MCF 10A (cell line): ENCODE measurements around the gene AKAP9. TPM values are rescaled to one million over a fixed set of nuclear protein-coding genes. Genes with fewer than 3 reads are reported as not detected.

ENCODE experiments used
- BruUV-seq: library from RNA; stranded (reverse); fragments of 400-500 nt; replicated peaks from 2 replicates; lab custom pipeline; 2021; lab: Mats Ljungman, UMichigan
- CTCF ChIA-PET: fragments of 300-600 bp; sonication (Branson Sonifier 250); formaldehyde crosslinking; extraction: SDS; loops from one replicate; lab custom pipeline; 2021; ENCODE audit warnings: antibody characterized with exemption, inconsistent platforms; lab: Yijun Ruan, JAX
- POLR2A ChIA-PET: fragments of 300-600, 350-650 bp; sonication (Branson Sonifier 250); formaldehyde crosslinking; extraction: SDS; loops from one replicate; lab custom pipeline; 2020; ENCODE audit warnings: antibody characterized with exemption, inconsistent platforms; lab: Yijun Ruan, JAX
- DNase-seq: peaks from one replicate; pipeline ENCODE4 v3.0.0-alpha.2; 2018; ENCODE audit not compliant: unreplicated experiment
- H3K27ac Mint-ChIP-seq: one replicate; pipeline ENCODE4 v1.8.0; 2022; ENCODE audit warnings: mild to moderate bottlenecking, low read depth, mixed read lengths; ENCODE audit not compliant: unreplicated experiment
- H3K27me3 Mint-ChIP-seq: one replicate; pipeline ENCODE4 v1.8.0; 2022; ENCODE audit warnings: mixed read lengths; ENCODE audit not compliant: insufficient read depth, unreplicated experiment
- H3K36me3 Mint-ChIP-seq: one replicate; pipeline ENCODE4 v1.8.0; 2022; ENCODE audit warnings: mild to moderate bottlenecking, moderate library complexity, mixed read lengths; ENCODE audit not compliant: insufficient read depth, unreplicated experiment
- H3K4me1 Mint-ChIP-seq: one replicate; pipeline ENCODE4 v1.8.0; 2022; ENCODE audit warnings: mixed read lengths; ENCODE audit not compliant: insufficient read depth, unreplicated experiment
- H3K4me3 Mint-ChIP-seq: one replicate; pipeline ENCODE4 v1.8.0; 2022; ENCODE audit warnings: mild to moderate bottlenecking, moderate library complexity, mixed read lengths; ENCODE audit not compliant: unreplicated experiment
- H3K9me3 Mint-ChIP-seq: one replicate; pipeline ENCODE4 v1.8.0; 2022; ENCODE audit warnings: mixed read lengths; ENCODE audit not compliant: unreplicated experiment
- intact Hi-C: fragments of 100-400 bp; cut with micrococcal nuclease; formaldehyde crosslinking; loops from 2 replicates; pipeline ENCODE4 v1.14.1; 2022
- total RNA-seq: library from RNA; stranded (reverse); gene quantifications from 2 replicates; pipeline ENCODE4 v1.2.3, GENCODE V29; 2022
- TF ChIP-seq, protein P1 (sequence below): fragments of 200-600 bp; IDR thresholded peaks from one replicate; pipeline ENCODE4 v1.8.0; 2022; ENCODE audit warnings: antibody characterized with exemption, mild to moderate bottlenecking; ENCODE audit not compliant: unreplicated experiment

AKAP9 gene
- total RNA-seq, 1 experiment from 2014 or later = 39.2 TPM

- no TSS peak for BruUV-seq
- Mint-ChIP-seq H3K27ac (no peak overlapping the region), H3K4me3 (no peak overlapping the region), H3K4me1 (no peaks in the 10 kb centered on the region), H3K27me3 (no peaks in the 10 kb centered on the region), H3K36me3 (no peaks in the 10 kb centered on the region), H3K9me3 (no peaks in the 10 kb centered on the region)
- no peak for DNase-seq
- ChIA-PET POLR2A (interaction anchor here (0.6 kb wide), 1 partner anchor 37 kb away, joined by 3 read pairs; no protein-coding TSS in a partner anchor), CTCF (interaction anchor here (0.7 to 1.0 kb wide), 2 partner anchors 12 to 50 kb away, joined by 4 to 5 read pairs; no protein-coding TSS in a partner anchor)
- TF ChIP-seq, protein P1, sequence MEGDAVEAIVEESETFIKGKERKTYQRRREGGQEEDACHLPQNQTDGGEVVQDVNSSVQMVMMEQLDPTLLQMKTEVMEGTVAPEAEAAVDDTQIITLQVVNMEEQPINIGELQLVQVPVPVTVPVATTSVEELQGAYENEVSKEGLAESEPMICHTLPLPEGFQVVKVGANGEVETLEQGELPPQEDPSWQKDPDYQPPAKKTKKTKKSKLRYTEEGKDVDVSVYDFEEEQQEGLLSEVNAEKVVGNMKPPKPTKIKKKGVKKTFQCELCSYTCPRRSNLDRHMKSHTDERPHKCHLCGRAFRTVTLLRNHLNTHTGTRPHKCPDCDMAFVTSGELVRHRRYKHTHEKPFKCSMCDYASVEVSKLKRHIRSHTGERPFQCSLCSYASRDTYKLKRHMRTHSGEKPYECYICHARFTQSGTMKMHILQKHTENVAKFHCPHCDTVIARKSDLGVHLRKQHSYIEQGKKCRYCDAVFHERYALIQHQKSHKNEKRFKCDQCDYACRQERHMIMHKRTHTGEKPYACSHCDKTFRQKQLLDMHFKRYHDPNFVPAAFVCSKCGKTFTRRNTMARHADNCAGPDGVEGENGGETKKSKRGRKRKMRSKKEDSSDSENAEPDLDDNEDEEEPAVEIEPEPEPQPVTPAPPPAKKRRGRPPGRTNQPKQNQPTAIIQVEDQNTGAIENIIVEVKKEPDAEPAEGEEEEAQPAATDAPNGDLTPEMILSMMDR = no peak
- intact Hi-C loops = no loop called here
Observed at GRCh38 chr7:91915401-91916050, 25.1 kb upstream of the AKAP9 start.

DNA sequence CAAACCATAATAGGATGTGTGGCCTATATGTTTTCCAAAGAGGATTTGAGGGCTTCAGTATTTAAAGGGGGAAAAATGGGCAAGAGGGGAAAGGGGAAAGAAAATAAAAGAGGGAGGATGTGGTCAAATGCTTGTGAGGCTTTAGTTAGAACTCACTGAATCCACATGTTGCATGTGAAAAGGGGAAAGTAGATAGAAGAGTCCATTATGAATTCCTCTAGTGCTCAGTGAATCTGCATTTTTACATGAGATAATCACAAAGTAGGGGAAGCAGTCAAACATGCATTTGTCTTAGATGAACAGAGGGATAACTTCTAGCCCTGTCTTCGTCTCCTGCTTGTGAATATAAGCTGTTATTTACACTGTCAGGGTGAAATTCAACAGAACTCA lies 24.6 kb upstream of the AKAP9 start:
- intact Hi-C loops = no loop called here
- H3K4me3 Mint-ChIP-seq = no peak overlapping the region
- H3K36me3 Mint-ChIP-seq = no peaks in the 10 kb centered on the region
- no peak for DNase-seq
- H3K4me1 Mint-ChIP-seq = no peaks in the 10 kb centered on the region
- no peaks in the 10 kb centered on the region for H3K27me3 Mint-ChIP-seq
- ChIA-PET POLR2A (no interaction called here), CTCF (interaction anchor here (0.7 kb wide), 1 partner anchor 218 kb away, joined by 3 read pairs; the partner anchor contains the start of gene CYP51A1)
- no TSS peak for BruUV-seq
- H3K9me3 Mint-ChIP-seq = no peaks in the 10 kb centered on the region
- no peak overlapping the region for H3K27ac Mint-ChIP-seq
- TF ChIP-seq, protein P1 = no peak

- Mint-ChIP-seq H3K9me3 (no peaks in the 10 kb centered on the region), H3K27me3 (no peaks in the 10 kb centered on the region), H3K4me1 (no peaks in the 10 kb centered on the region), H3K36me3 (no peaks in the 10 kb centered on the region), H3K4me3 (no peak overlapping the region), H3K27ac (no peak overlapping the region)
- no peak for DNase-seq
- TF ChIP-seq, protein P1 = no peak
- BruUV-seq = no TSS peak
- intact Hi-C loops = no loop called here
- CTCF ChIA-PET = no interaction called here
- POLR2A ChIA-PET = no interaction called here
Observed at GRCh38 chr7:91918356-91918755, 22.3 kb upstream of the AKAP9 start.

- Mint-ChIP-seq H3K36me3 (no peaks in the 10 kb centered on the region), H3K9me3 (no peaks in the 10 kb centered on the region), H3K27me3 (peaks cover 32% of the 10 kb centered on the region), H3K4me1 (no peaks in the 10 kb centered on the region), H3K27ac (no peak overlapping the region), H3K4me3 (no peak overlapping the region)
- TF ChIP-seq, protein P1 = no peak
- ChIA-PET CTCF (interaction anchor here (1.2 kb wide), 1 partner anchor 43 kb away, joined by 4 read pairs; the partner anchor contains the start of gene MTERF1), POLR2A (interaction anchor here (0.7 to 1.3 kb wide), 2 partner anchors 10 to 17 kb away, joined by 3 read pairs; partner anchors contain the start of gene AKAP9)
- intact Hi-C loops = no loop called here
- BruUV-seq = no TSS peak
- no peak for DNase-seq
Observed at GRCh38 chr7:91922857-91923256, 17.8 kb upstream of the AKAP9 start.
